ENCODE results near the gene POLA1. TPM values are rescaled to one million over a fixed set of nuclear protein-coding genes. Genes with fewer than 3 reads are reported as not detected.

Gene POLA1
- total and polyA plus RNA-seq, 2 experiments from 2014 or later = 4.9 to 19.0 TPM

DNA sequence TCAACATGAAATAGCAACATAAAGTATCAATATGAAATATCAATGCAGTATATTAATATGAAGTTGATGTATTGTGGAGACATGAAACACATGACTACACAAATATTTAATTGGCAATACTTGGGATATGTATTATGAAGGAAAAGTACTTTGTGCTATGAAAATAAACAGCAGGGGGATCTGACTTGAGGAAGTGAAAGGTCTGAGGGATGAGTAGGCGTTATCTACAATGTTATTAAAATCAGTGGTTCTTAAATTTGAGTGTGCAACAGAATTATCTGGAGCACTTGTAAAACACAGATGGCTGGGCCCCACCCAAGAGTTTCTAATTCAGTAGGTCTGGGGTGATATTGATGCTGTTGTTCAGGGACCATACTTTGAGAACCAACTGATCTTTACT, 349.5 kb downstream of the POLA1 start:
- Histone ChIP-seq H3K4me3 (no peak overlapping the region), H3K9me3 (ENCODE audit: low read depth) (no peaks in the 10 kb centered on the region), H3K79me2 (no peaks in the 10 kb centered on the region), H2AFZ (no peak overlapping the region), H4K20me1 (ENCODE audit: insufficient read depth, poor library complexity, severe bottlenecking) (no peaks in the 10 kb centered on the region), H3K9me2 (replicated peaks; ENCODE audit: insufficient read depth) (no peaks in the 10 kb centered on the region), H3K27me3 (no peaks in the 10 kb centered on the region), H3K27ac (no peak overlapping the region), H3K4me2 (no peak overlapping the region), H3K36me3 (replicated peaks; ENCODE audit: insufficient read depth, low read depth) (no peaks in the 10 kb centered on the region), H3K4me1 (ENCODE audit: insufficient read depth) (no peaks in the 10 kb centered on the region)
- 77% methylated on average over 1 of the region's 1 CpG for WGBS (ENCODE audit: low lambda C conversion rate, missing lambda C conversion rate)
- TF ChIP-seq EZH2 (IDR thresholded peaks at IDR 0.05; ENCODE audit: borderline replicate concordance) (no peak), EZH2phosphoT487 (IDR thresholded peaks at IDR 0.05; ENCODE audit: low read depth, severe bottlenecking, unreplicated experiment) (no peak)
- TF ChIP-seq, protein P1, sequence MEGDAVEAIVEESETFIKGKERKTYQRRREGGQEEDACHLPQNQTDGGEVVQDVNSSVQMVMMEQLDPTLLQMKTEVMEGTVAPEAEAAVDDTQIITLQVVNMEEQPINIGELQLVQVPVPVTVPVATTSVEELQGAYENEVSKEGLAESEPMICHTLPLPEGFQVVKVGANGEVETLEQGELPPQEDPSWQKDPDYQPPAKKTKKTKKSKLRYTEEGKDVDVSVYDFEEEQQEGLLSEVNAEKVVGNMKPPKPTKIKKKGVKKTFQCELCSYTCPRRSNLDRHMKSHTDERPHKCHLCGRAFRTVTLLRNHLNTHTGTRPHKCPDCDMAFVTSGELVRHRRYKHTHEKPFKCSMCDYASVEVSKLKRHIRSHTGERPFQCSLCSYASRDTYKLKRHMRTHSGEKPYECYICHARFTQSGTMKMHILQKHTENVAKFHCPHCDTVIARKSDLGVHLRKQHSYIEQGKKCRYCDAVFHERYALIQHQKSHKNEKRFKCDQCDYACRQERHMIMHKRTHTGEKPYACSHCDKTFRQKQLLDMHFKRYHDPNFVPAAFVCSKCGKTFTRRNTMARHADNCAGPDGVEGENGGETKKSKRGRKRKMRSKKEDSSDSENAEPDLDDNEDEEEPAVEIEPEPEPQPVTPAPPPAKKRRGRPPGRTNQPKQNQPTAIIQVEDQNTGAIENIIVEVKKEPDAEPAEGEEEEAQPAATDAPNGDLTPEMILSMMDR (IDR thresholded peaks at IDR 0.05; ENCODE audit: poor library complexity) = no peak
- DNase-seq (ENCODE audit: low spot score) = no peak

Small RNAs within 50 kb of the gene (small RNA-seq; reads per million reads assigned to genes)
- gene SCARNA23 = 0.81 reads per million, percentile 63 among the genes with 10 or more reads in this experiment

Other genes starting within 250 kb of the POLA1 start
- 22.5 and 30.9 TPM in 2 replicates for gene PDK3, start 228.6 kb upstream of the POLA1 start, total RNA-seq
- gene PDK3, start 228.6 kb upstream of the POLA1 start, polyA plus RNA-seq = 19.8 and 23.4 TPM in 2 replicates
- 17.1 and 19.8 TPM in 2 replicates for gene PCYT1B, start 46.6 kb upstream of the POLA1 start, total RNA-seq
- 5.8 and 7.8 TPM in 2 replicates for gene PCYT1B, start 46.6 kb upstream of the POLA1 start, polyA plus RNA-seq

Data from hepatocyte (in vitro differentiated cells).